GM10266 (cell line): ENCODE data around the gene GANAB.
"Not testable (repeated sequence)": the region's sequence is repeated elsewhere in the genome, so short reads cannot be mapped to it uniquely, and the experiment has no call there.

ENCODE experiments used
- DNase-seq: peaks from one replicate; pipeline ENCODE4 v3.0.0; 2012; ENCODE audit errors: extremely low spot score
- CTCF ChIP-seq: IDR thresholded peaks from 2 replicates; pipeline ENCODE4 v1.5.1; 2012; ENCODE audit warnings: mild to moderate bottlenecking, low read depth; ENCODE audit not compliant: control insufficient read depth, insufficient read depth; ENCODE audit errors: missing control alignments

The GANAB gene

GRCh38 chr11:62627713-62628112 lies 18.7 kb downstream of the GANAB start:
- no peak for TF ChIP-seq CTCF
- no peak for DNase-seq

- TF ChIP-seq CTCF = no peak
- no peak for DNase-seq
Observed at GRCh38 chr11:62622476-62623089, 23.8 kb downstream of the GANAB start.

GRCh38 chr11:62621567-62622470 lies 24.6 kb downstream of the GANAB start, which contains the start of gene B3GAT3:
Gene B3GAT3 (minus strand): TSS chr11:62621986. CDS start chr11:62621947, 39 bp downstream.
- DNase-seq = peak; percentile 97
- TF ChIP-seq CTCF = peak; percentile 6

- DNase-seq = no peak
- no peak for TF ChIP-seq CTCF
Observed at GRCh38 chr11:62621027-62621566, 25.3 kb downstream of the GANAB start.

GRCh38 chr11:62616957-62617356 lies 29.5 kb downstream of the GANAB start:
- DNase-seq = not testable (repeated sequence)

GRCh38 chr11:62615521-62615920 lies 30.9 kb downstream of the GANAB start:
- DNase-seq = no peak
- TF ChIP-seq CTCF = no peak

GRCh38 chr11:62614275-62614674 lies 32.1 kb downstream of the GANAB start:
- DNase-seq = no peak
- TF ChIP-seq CTCF = no peak
